Measurements from ENCODE around the gene PSMB11. TPM values are rescaled to one million over a fixed set of nuclear protein-coding genes. Genes with fewer than 3 reads are reported as not detected.
A peak's percentile ranks its signal among the peaks of the same experiment; 100 is the strongest.

PSMB11 gene
- total and polyA plus RNA-seq, 10 donors: 0.03 TPM; not detected in 9

DNA sequence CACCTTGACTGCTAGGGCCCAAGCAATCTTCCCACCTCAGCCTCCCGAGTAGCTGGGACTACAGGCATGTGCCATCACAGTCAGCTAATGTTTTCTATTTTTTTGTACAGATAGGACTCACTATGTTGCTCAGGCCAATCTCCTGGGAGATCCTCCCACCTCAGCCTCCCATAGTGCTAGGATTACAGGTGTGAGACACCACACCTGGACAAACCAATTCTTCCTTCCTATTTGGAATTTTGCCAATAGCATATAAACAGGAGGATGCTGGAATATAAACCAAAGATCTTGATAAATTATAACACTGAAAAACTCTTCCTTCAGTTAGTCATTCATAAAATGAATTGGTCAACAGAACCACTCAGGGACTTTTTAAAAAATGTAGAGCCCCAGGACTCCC, 44.6 kb downstream of the PSMB11 start:
- no peak for DNase-seq
- no peaks in the 10 kb centered on the region for H3K27me3 ChIP-seq (replicated peaks in 1 of 7)
- TF ChIP-seq, protein P1, sequence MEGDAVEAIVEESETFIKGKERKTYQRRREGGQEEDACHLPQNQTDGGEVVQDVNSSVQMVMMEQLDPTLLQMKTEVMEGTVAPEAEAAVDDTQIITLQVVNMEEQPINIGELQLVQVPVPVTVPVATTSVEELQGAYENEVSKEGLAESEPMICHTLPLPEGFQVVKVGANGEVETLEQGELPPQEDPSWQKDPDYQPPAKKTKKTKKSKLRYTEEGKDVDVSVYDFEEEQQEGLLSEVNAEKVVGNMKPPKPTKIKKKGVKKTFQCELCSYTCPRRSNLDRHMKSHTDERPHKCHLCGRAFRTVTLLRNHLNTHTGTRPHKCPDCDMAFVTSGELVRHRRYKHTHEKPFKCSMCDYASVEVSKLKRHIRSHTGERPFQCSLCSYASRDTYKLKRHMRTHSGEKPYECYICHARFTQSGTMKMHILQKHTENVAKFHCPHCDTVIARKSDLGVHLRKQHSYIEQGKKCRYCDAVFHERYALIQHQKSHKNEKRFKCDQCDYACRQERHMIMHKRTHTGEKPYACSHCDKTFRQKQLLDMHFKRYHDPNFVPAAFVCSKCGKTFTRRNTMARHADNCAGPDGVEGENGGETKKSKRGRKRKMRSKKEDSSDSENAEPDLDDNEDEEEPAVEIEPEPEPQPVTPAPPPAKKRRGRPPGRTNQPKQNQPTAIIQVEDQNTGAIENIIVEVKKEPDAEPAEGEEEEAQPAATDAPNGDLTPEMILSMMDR (IDR thresholded peaks at IDR 0.05 in 8 of 11, conservative IDR thresholded peaks at IDR 0.05 in 3 of 11): no peak
- TF ChIP-seq POLR2AphosphoS5 (IDR thresholded peaks at IDR 0.05) (no peak), POLR2A (IDR thresholded peaks at IDR 0.05) (no peak)
- no peak overlapping the region for H3K27ac ChIP-seq
- intact Hi-C loops (cut with DNase I; ENCODE audit: low total_unique reads): no loop called here
- 93 to 100% (median 97%) methylated on average over 1 of the region's 1 CpG for WGBS, 5 donors
- H3K4me1 ChIP-seq: peaks cover 0 to 37% (median 6%) of the 10 kb centered on the region in 6 donors
- no peaks in the 10 kb centered on the region for H3K9me3 ChIP-seq
- peaks cover 10 to 100% (median 91%) of the 10 kb centered on the region in 6 donors for H3K36me3 ChIP-seq
- H3K4me3 ChIP-seq: no peak overlapping the region

DNA sequence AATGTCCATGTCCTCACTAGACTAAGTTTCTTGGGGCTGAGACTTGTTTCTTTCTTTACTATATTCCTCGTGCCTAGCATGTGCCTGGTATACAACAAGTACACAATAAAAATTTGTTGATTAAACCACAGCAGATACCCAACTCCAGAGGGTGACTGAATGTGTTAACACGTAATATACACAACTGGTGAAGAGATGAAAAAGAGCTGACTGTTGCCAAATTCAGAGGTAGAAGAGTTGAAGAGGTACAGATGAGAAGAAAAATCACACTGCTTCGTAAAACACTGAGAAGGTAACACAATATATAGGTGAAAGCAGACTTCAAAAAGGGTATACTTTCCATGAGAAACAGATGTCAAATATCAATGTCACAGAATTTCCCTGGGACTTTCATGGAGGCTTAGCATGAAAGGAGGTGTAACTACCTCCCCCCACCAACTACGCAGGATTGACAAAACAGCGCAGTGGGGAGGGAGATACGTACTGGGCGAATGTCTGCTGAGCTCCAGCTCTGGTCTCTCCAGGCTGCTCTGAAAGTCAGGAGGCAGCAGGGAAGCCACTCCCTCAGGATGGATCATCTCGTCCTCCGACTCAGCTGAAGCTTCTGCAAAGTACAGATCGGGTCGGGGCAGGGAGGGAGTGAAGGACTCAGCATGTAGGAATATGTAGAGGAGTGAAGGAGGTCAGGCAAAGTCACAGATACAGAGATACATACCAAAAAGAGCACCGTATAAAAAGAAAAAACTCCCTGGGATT, 47.7 kb downstream of the PSMB11 start:
- Histone ChIP-seq H3K27ac (no peak overlapping the region), H3K27me3 (replicated peaks in 1 of 7) (no peaks in the 10 kb centered on the region), H3K4me1 (peaks cover 22 to 65% (median 33%) of the 10 kb centered on the region in 6 donors), H3K4me3 (no peak overlapping the region), H3K36me3 (peaks cover 9 to 88% (median 80%) of the 10 kb centered on the region in 6 donors), H3K9me3 (no peaks in the 10 kb centered on the region)
- 89 to 95% (median 94%) methylated on average over 12 of the region's 12 CpGs for WGBS, 5 donors
- TF ChIP-seq, protein P1 (IDR thresholded peaks at IDR 0.05 in 8 of 11, conservative IDR thresholded peaks at IDR 0.05 in 3 of 11): no peak
- no peak for TF ChIP-seq POLR2AphosphoS5 (IDR thresholded peaks at IDR 0.05)
- no peak for TF ChIP-seq POLR2A (IDR thresholded peaks at IDR 0.05)
- intact Hi-C loops (cut with DNase I; ENCODE audit: low total_unique reads): no loop called here
- peak; percentile 41 for DNase-seq

DNA sequence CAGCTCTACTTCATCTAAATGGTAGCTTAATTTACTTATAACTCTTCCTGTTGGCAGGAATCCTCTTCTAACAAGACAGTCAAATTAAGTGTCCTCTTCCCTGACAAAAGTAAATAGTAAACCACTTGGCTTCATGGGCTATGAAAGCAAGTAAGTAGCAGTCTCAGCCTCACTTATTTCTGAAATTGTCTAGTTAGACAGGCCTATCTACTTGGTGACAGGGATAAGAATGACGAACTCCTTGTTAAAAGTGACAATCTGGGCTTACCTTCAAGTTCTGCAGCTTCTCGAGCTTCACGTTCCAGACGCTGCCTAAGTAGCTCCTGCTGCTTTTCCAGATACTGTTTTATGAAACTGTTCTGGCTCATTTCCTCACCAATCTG, 48.2 kb downstream of the PSMB11 start:
- intact Hi-C loops (cut with DNase I; ENCODE audit: low total_unique reads): no loop called here
- no peak for DNase-seq
- 72 to 91% (median 89%) methylated on average over 4 of the region's 4 CpGs for WGBS, 5 donors
- peaks cover 9 to 82% (median 74%) of the 10 kb centered on the region in 6 donors for H3K36me3 ChIP-seq
- no peaks in the 10 kb centered on the region for H3K9me3 ChIP-seq
- H3K27ac ChIP-seq: no peak overlapping the region
- TF ChIP-seq, protein P1 (IDR thresholded peaks at IDR 0.05 in 8 of 11, conservative IDR thresholded peaks at IDR 0.05 in 3 of 11): no peak
- TF ChIP-seq POLR2AphosphoS5 (IDR thresholded peaks at IDR 0.05) (no peak), POLR2A (IDR thresholded peaks at IDR 0.05) (no peak)
- H3K4me1 ChIP-seq: peaks cover 22 to 65% (median 33%) of the 10 kb centered on the region in 6 donors
- no peaks in the 10 kb centered on the region for H3K27me3 ChIP-seq (replicated peaks in 1 of 7)
- no peak overlapping the region for H3K4me3 ChIP-seq

Data from spleen (tissue), 11 donors.